Lung (tissue), 12 donors: Measurements from ENCODE around the gene CRYZL1. TPM values are rescaled to one million over a fixed set of nuclear protein-coding genes. Genes with fewer than 3 reads are reported as not detected.

Experiments
- ATAC-seq: fragments of 200-7000 bp; cut with Tn5 transposase; one replicate; pipeline ENCODE4 v1.9.1; 2020; ENCODE audit warnings: moderate number of reproducible peaks; ENCODE audit not compliant: insufficient read depth, low FRiP score
- DNase-seq, 3 donors: peaks; one replicate each; pipeline ENCODE4 v3.0.0-alpha.2; 2013 to 2017
- H3K27ac ChIP-seq, 2 donors: one replicate each; pipeline ENCODE4 v1.5.1; 2013; ENCODE audit warnings: mild to moderate bottlenecking in 2 of 2, moderate library complexity in 2 of 2, control low read depth in 1 of 2, inconsistent platforms in 1 of 2, low read depth in 1 of 2, low read length in 1 of 2
- H3K27me3 ChIP-seq, 3 donors: one replicate each; pipeline ENCODE4 v1.5.1; 2013; ENCODE audit warnings: low read length in 2 of 3; ENCODE audit not compliant: control insufficient read depth in 3 of 3, insufficient read depth in 3 of 3
- H3K36me3 ChIP-seq, 4 donors: one replicate each; pipeline ENCODE4 v1.5.1; 2013; ENCODE audit warnings: low read length in 4 of 4, mild to moderate bottlenecking in 1 of 4, moderate library complexity in 1 of 4; ENCODE audit not compliant: control insufficient read depth in 4 of 4, insufficient read depth in 4 of 4
- H3K4me1 ChIP-seq, 5 donors: one replicate each; pipeline ENCODE4 v1.5.1; 2013; ENCODE audit warnings: low read length in 5 of 5, mild to moderate bottlenecking in 2 of 5, moderate library complexity in 1 of 5; ENCODE audit not compliant: control insufficient read depth in 5 of 5, insufficient read depth in 5 of 5
- H3K4me3 ChIP-seq: one replicate; pipeline ENCODE4 v1.5.1; 2013; ENCODE audit warnings: mild to moderate bottlenecking, control low read depth, moderate library complexity
- H3K9ac ChIP-seq, 2 donors: one replicate each; pipeline ENCODE4 v1.5.1; 2013; ENCODE audit warnings: low read length in 2 of 2, control low read depth in 1 of 2; ENCODE audit not compliant: insufficient read depth in 1 of 2
- H3K9me3 ChIP-seq, 4 donors: one replicate each; pipeline ENCODE4 v1.5.1; 2013; ENCODE audit warnings: low read length in 3 of 4, mild to moderate bottlenecking in 1 of 4, moderate library complexity in 1 of 4; ENCODE audit not compliant: control insufficient read depth in 4 of 4, insufficient read depth in 3 of 4
- WGBS, 2 donors: extraction: QIAGEN DNeasy Blood & Tissue Kit; methylation state at CpG; one replicate each; pipeline ENCODE4 v1.1.7; 2013; 5-methylcytosine and 5-hydroxymethylcytosine counted together
- polyA plus RNA-seq, 2 donors: library from polyadenylated mRNA; stranded (reverse); fragments of 200-250 nt; gene quantifications; one replicate each; pipeline ENCODE4 v1.2.1, GENCODE V29; 2013
- total RNA-seq, 2 donors: library from RNA; depleted of rRNA in 1 of 2; stranded (reverse); fragments of >200 nt in 1 of 2; gene quantifications; one replicate each; pipeline ENCODE4 v1.2.1, GENCODE V29; 2014 to 2021
- TF ChIP-seq, protein P1 (sequence below): IDR thresholded peaks from 2 replicates; pipeline ENCODE4 v1.5.1; 2012; ENCODE audit warnings: mild to moderate bottlenecking; ENCODE audit errors: control extremely low read depth, extremely low read depth
- donor health status: control.
- donor health status: control.
- donor health status: Bipolar disorder and iron deficiency.
- donor health status: healthy.
- donor health status: DM: yes; HTN: yes; CAD: no.

CRYZL1 gene
- total and polyA plus RNA-seq, 4 donors: 16.4 to 64.2 (median 30.3) TPM

DNA sequence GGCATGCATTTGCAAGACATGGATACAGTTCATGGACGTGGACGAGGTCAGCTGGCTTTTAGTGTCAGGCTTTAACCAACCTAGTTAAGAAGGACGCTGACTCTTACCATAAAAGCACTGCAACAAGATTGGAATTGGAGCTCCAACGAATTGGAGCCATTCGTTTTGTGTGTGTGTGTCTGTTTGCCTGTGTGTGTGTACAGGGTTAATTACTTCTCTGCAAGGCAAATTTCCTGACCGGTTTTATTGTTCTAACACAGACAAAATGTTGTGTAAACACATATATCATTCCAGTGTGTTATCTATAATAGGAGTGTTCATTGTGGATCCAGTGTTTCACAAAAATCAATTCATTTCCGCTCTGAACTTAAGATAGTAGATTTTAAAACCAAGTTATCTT lies 8.7 kb upstream of the CRYZL1 start:
- WGBS, 2 donors: 76 to 87% methylated on average over 7 of the region's 7 CpGs
- ATAC-seq: no peak
- TF ChIP-seq, protein P1, sequence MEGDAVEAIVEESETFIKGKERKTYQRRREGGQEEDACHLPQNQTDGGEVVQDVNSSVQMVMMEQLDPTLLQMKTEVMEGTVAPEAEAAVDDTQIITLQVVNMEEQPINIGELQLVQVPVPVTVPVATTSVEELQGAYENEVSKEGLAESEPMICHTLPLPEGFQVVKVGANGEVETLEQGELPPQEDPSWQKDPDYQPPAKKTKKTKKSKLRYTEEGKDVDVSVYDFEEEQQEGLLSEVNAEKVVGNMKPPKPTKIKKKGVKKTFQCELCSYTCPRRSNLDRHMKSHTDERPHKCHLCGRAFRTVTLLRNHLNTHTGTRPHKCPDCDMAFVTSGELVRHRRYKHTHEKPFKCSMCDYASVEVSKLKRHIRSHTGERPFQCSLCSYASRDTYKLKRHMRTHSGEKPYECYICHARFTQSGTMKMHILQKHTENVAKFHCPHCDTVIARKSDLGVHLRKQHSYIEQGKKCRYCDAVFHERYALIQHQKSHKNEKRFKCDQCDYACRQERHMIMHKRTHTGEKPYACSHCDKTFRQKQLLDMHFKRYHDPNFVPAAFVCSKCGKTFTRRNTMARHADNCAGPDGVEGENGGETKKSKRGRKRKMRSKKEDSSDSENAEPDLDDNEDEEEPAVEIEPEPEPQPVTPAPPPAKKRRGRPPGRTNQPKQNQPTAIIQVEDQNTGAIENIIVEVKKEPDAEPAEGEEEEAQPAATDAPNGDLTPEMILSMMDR: no peak

DNA sequence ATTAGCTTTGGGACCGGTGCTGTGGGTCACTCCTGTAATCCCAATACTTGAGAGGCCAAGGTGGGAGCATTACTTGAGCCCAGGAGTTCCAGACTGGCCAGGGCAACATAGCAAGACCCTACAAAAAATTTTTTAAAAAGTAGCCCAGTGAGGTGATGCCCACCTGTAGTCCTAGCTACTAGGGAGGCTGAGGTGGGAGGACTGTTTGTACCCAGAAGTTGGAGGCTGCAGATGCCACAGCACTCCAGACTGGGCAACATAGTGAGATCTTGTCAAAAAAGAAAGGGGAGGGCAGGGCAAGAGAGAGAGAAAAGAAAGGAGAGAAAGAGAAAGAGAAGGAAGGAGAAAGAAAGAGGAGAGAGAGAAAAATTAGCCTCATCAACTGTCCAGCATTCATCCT lies 7.0 kb upstream of the CRYZL1 start:
- Histone ChIP-seq H3K9ac (no peak overlapping the region), H3K36me3 (no peaks in the 10 kb centered on the region), H3K9me3 (no peaks in the 10 kb centered on the region), H3K27ac (no peak overlapping the region), H3K4me1 (peaks cover 0 to 16% (median 5%) of the 10 kb centered on the region in 5 donors), H3K27me3 (no peaks in the 10 kb centered on the region), H3K4me3 (no peak overlapping the region)
- 93 to 96% methylated on average over 1 of the region's 1 CpG for WGBS, 2 donors
- ATAC-seq (no peak), DNase-seq (no peak)
- TF ChIP-seq, protein P1: no peak

More for the DNA sequence above, 8.7 kb upstream of the CRYZL1 start:
- Histone ChIP-seq H3K27ac (no peak overlapping the region), H3K4me1 (peaks cover 0 to 5% (median 0%) of the 10 kb centered on the region in 5 donors), H3K36me3 (no peaks in the 10 kb centered on the region), H3K4me3 (no peak overlapping the region), H3K9ac (no peak overlapping the region), H3K27me3 (no peaks in the 10 kb centered on the region), H3K9me3 (no peaks in the 10 kb centered on the region)
- DNase-seq: no peak

DNA sequence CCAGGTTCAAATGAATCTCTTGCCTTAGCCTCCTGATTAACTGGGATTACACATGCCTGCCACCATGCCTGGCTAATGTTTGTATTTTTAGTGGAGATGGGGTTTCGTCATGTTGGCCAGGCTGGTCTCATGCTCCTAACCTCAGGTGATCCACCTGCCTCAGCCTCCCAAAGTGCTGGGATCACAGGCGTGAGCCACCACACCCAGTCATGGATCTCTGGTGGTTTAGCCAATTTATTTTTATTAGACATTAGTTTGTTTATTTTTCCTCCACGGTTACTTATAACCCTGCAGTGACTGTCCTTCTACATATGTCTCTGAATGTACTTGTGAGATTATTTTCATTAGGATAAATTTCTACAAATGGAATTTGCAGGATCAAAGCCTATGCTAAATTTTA lies 6.0 kb upstream of the CRYZL1 start:
- no peak overlapping the region for H3K9ac ChIP-seq
- ATAC-seq: no peak
- no peaks in the 10 kb centered on the region for H3K27me3 ChIP-seq
- DNase-seq: no peak
- H3K4me1 ChIP-seq: peaks cover 0 to 17% (median 5%) of the 10 kb centered on the region in 5 donors
- TF ChIP-seq, protein P1: no peak
- H3K36me3 ChIP-seq: no peaks in the 10 kb centered on the region
- 87 to 94% methylated on average over 3 of the region's 3 CpGs for WGBS, 2 donors
- no peak overlapping the region for H3K27ac ChIP-seq
- H3K4me3 ChIP-seq: no peak overlapping the region
- H3K9me3 ChIP-seq: no peaks in the 10 kb centered on the region

DNA sequence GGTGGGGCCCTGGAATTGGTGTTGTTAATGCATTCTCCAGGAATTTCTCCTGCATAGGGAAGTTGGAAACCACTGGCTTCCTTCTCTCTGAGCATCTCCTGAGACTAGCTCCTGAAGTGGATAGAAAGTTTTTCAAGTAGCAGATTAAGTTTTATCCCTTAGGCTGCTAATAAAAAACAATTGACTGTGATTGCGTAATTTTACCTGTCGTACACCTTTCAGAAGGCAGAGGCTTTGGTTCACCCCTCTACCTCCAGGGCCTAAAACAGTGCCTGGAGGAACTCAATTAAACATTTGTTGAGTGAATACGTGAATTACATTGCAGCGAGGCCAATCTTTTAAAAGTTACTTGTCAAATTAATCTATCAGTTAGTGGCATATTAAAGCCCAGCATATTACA lies 4.2 kb upstream of the CRYZL1 start:
- no peak overlapping the region for H3K27ac ChIP-seq
- ATAC-seq (no peak), DNase-seq (no peak)
- no peak overlapping the region for H3K4me3 ChIP-seq
- WGBS, 2 donors: 91 to 92% methylated on average over 4 of the region's 4 CpGs
- peaks cover 0 to 3% (median 0%) of the 10 kb centered on the region in 4 donors for H3K36me3 ChIP-seq
- H3K27me3 ChIP-seq: no peaks in the 10 kb centered on the region
- peaks cover 0 to 19% (median 5%) of the 10 kb centered on the region in 5 donors for H3K4me1 ChIP-seq
- H3K9me3 ChIP-seq: no peaks in the 10 kb centered on the region
- H3K9ac ChIP-seq: no peak overlapping the region
- TF ChIP-seq, protein P1: no peak
